Skeletal muscle cell (primary cell): ENCODE measurements around the gene TTC16.

Experiments used
- DNase-seq: peaks from one replicate; pipeline ENCODE4 v3.0.0-alpha.2; 2010; ENCODE audit warnings: low read depth
- H3K4me3 ChIP-seq: 2 replicates; pipeline ENCODE4 v1.5.1; 2011; ENCODE audit warnings: low read depth, mild to moderate bottlenecking, control low read depth, low read length, moderate library complexity

The TTC16 gene

GRCh38 chr9:127715470-127716337 lies at the start of gene TTC16, which contains the start of gene PTRH1:
Gene TTC16, plus strand, starts transcription at chr9:127716079. Its CDS starts 67 bp downstream, at chr9:127716146.
Gene PTRH1, minus strand, starts transcription at chr9:127715663. Its CDS starts 24 bp downstream, at chr9:127715639.
- H3K4me3 ChIP-seq: peak within 1 kb of the TSS; percentile 91
- DNase-seq: peak; percentile 75

GRCh38 chr9:127667127-127667844 lies 48.6 kb upstream of the TTC16 start:
- DNase-seq: no peak
- H3K4me3 ChIP-seq: no peak overlapping the region

- H3K4me3 ChIP-seq: no peak overlapping the region
These were observed 48.0 kb upstream of the TTC16 start for GRCh38 chr9:127667906-127668305.

GRCh38 chr9:127673234-127673633 lies 42.6 kb upstream of the TTC16 start:
- no peak overlapping the region for H3K4me3 ChIP-seq
- no peak for DNase-seq

More at GRCh38 chr9:127667906-127668305, 48.0 kb upstream of the TTC16 start:
- no peak for DNase-seq

GRCh38 chr9:127676638-127677037 lies 39.2 kb upstream of the TTC16 start:
- no peak for DNase-seq
- H3K4me3 ChIP-seq: no peak overlapping the region

GRCh38 chr9:127679506-127679905 lies 36.4 kb upstream of the TTC16 start:
- DNase-seq: no peak
- H3K4me3 ChIP-seq: no peak overlapping the region

GRCh38 chr9:127680226-127680625 lies 35.7 kb upstream of the TTC16 start:
- no peak overlapping the region for H3K4me3 ChIP-seq
- DNase-seq: no peak

- H3K4me3 ChIP-seq: no peak overlapping the region
- DNase-seq: no peak
These were observed 35.0 kb upstream of the TTC16 start for GRCh38 chr9:127680846-127681245.

GRCh38 chr9:127682351-127683136 lies 33.3 kb upstream of the TTC16 start:
- no peak for DNase-seq
- no peak overlapping the region for H3K4me3 ChIP-seq

GRCh38 chr9:127683723-127684122 lies 32.2 kb upstream of the TTC16 start:
- no peak for DNase-seq
- no peak overlapping the region for H3K4me3 ChIP-seq

- H3K4me3 ChIP-seq: no peak overlapping the region
- no peak for DNase-seq
These were observed 31.3 kb upstream of the TTC16 start for GRCh38 chr9:127684576-127684975.

GRCh38 chr9:127686461-127687393 lies 29.2 kb upstream of the TTC16 start:
- no peak for DNase-seq
- H3K4me3 ChIP-seq: no peak overlapping the region

GRCh38 chr9:127689329-127690000 lies 26.4 kb upstream of the TTC16 start:
- no peak overlapping the region for H3K4me3 ChIP-seq

GRCh38 chr9:127690735-127691134 lies 25.1 kb upstream of the TTC16 start:
- no peak overlapping the region for H3K4me3 ChIP-seq
- no peak for DNase-seq

More at GRCh38 chr9:127689329-127690000, 26.4 kb upstream of the TTC16 start:
- DNase-seq: no peak

GRCh38 chr9:127692071-127692470 lies 23.8 kb upstream of the TTC16 start:
- no peak for DNase-seq

GRCh38 chr9:127693143-127693542 lies 22.7 kb upstream of the TTC16 start:
- no peak for DNase-seq
- no peak overlapping the region for H3K4me3 ChIP-seq

More at GRCh38 chr9:127692071-127692470, 23.8 kb upstream of the TTC16 start:
- no peak overlapping the region for H3K4me3 ChIP-seq

- no peak overlapping the region for H3K4me3 ChIP-seq
- DNase-seq: no peak
These were observed 22.2 kb upstream of the TTC16 start for GRCh38 chr9:127693697-127694096.
